T-helper 1 cell treated with Interleukin-12 subunit alpha and Interleukin-12 subunit beta and Interleukin-4 antibody, amounts not matched to agents 30 ng/mL and 1 ng/mL, for 36 hours (primary cell): Measurements from ENCODE around the gene PHF21B. TPM values are rescaled to one million over a fixed set of nuclear protein-coding genes. Genes with fewer than 3 reads are reported as not detected.
"Not testable (repeated sequence)": the region's sequence is repeated elsewhere in the genome, so short reads cannot be mapped to it uniquely, and the experiment has no call there.

ENCODE experiments used
- intact Hi-C: fragments of 100-400 bp; cut with micrococcal nuclease; formaldehyde crosslinking; loops from one replicate; pipeline ENCODE4 v1.15.1; 2024
- total RNA-seq: library from RNA; stranded (reverse); gene quantifications from 2 replicates; pipeline ENCODE4 v1.2.3, GENCODE V29; 2022

PHF21B gene
- 0.51 TPM in 1 of 2 replicates, not detected in the other for total RNA-seq

DNA sequence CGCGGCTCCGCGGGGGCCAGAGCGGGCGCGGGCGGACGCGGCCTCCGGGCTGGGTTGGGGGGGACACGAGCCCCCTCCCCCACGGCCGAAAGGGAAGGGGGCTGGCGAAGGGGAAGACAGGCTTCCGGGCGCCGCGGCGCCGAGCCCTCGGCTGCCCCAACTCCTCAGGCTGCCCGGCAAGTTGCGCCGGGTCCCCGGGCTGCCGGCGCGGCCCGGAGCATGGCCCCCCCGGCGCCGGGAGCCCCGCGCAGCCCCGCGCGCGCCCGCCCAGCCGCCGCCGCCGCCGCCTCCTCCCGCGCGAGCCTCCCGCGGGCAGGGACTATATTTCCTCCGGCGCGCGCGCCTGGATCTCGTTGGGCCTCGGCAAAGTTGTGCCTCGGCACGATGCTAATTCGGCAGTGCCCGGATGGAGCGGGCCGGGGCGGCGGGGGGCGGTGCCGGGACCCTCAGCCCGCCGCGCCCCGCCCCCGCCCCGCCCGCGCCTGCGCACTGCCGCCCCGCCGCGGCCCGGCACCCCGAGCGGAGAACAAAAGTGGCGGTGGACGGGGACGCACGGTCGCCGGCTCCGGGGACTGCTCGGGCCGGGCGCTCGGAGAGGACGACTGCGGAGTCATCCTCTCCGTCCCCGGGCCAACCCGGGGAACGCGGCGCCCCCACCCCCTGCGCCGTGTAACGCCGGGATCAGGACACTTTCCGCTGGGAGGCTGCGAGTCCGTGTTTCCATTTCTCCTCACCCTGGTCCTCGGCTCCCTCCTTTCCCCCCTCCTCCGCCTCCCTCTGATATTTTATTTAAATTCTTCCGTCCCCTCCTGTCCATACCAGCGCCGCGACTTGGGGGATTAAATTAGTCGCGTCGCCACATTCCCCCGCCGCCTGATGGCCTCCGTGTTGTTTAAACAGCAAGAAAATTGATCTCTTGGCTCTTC is at the start of gene PHF21B:
PHF21B (minus strand) TSS at position 400 of the 926 bp plus-strand sequence. CDS start 456 bp downstream, outside the sequence.
- intact Hi-C loops = loop anchor here (10.0 kb wide), 2 partner anchors 755 to 1525 kb away; partner anchors contain the start of gene CELSR1

DNA sequence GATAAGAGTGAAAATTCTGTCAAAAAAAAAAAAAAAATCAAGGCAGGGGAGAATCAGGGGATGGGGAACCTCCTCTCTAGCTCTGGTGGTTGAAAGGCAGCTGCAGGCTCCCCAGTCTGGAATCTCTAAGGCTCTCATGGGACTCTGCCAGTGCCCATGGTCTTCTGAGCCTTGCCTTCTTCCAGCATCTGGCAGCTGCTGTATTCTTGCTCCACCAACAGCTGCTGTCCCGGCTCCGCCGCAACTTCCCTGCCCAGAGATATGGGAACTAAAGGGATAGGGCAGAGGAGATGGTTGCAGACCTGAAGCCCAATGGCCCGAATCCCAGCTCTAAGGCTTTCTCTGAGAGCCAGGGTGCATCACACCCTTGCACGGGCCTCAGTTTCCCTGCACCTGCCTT is 49.5 kb upstream of the PHF21B start:
- intact Hi-C loops = no loop called here

DNA sequence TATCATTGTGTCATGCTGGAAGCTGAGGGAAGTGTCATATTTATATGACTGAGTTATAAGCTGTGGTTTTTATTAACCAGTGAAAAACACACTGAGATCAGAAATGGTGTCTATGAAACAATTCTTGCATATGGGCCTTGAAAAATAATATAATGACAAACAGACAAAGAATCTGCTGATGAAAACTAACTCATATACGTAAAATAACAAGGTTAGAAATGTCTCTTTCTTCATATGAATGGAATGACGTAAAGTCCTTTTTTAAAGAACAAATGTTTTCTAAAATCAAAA is 48.8 kb upstream of the PHF21B start:
- intact Hi-C loops = no loop called here

DNA sequence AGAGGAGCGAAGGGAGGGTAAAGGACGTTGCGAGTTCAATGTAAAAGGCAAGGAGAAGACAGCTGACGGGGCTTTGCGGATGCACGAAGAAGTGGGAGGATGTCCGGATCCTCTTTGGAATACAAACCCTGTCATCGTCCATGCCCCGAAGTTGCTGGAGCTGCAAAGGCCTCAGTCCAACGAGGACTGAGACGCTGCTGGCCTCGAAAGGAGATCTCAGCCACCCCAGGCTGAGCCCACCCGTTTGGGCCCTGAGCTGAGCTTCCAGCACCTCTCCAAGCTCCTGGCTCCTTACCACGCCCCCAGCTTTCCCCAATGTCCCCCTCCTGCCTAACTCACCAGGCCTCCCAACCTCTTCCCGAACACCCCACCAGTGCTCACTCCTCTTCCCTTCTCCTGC is 46.1 kb upstream of the PHF21B start:
- intact Hi-C loops = no loop called here

DNA sequence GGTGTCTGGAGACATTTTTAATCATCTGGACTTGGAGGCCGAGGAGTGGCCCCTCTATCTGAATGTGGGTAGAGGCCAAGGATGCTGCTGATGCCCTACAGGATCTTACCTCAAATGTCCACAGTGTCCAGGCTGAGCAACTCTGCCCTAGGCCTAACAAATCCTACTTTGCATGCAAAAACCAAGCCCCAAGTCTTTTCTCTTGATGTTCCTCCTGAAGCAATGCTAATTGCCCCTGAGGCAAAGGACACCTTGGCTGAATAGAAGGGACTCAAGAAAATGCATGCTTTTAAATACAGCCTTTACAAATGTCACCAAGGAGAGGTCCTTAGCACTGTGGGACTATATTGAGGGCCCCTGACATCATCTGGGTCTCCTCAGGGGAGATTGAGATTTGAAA is 43.8 kb upstream of the PHF21B start:
- intact Hi-C loops = no loop called here

DNA sequence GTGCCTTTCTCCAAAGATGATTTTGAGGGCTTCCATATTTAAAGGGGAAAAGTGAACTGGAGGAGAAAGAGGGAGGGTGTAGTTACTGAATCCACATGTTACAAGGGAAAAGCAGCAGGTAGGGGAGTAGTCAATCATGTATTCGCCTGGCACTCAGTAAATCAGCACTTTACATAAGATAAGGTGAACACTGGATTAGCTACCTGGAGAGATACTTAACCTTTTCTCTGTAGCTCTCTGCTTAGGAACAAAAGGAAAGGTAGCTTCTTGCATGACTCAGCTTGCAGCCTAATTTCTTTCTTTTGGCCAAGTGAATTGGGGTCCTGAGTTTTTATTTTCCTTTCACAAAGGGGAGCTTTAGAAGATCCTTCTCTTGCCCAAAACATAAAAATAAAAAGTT is 43.3 kb upstream of the PHF21B start:
- intact Hi-C loops = no loop called here

DNA sequence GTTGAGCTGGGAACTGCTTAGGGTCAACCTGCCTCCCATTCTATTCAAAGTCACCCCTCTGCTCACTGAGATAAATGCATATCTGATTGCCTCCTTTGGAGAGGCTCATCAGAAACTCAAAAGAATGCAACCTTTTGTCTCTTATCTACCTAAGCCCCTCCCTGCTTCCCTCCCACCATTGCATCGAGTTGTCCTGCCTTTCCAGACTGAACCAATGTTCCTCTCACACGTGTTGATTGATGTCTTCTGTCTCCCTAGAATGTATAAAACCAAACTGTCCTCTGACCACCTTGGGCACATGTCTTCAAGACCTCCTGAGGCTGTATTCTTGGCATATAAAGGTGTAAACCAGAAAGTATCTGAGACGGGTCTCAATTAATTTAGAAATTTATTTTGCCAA is 42.9 kb upstream of the PHF21B start:
- intact Hi-C loops = not testable (repeated sequence)

DNA sequence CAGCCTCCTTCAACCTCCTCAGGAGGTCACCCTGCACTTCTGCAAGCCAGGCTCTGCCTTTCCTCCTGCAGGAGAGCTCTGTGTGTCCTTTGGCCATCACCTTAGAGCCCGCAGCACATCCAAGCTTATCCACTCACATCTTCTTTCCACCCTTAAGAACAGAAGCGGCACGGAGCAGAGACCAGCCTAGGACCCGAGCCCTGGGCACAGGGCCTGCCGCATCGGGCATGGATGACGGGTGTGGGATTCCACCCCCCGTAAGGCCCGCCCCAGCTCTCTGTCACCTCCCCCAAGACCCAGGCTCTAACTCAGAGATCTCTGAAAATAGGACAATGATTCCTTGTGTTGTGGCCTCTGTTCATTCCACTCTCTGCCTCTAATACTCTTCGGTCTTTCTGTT is 42.1 kb upstream of the PHF21B start:
- intact Hi-C loops = no loop called here

DNA sequence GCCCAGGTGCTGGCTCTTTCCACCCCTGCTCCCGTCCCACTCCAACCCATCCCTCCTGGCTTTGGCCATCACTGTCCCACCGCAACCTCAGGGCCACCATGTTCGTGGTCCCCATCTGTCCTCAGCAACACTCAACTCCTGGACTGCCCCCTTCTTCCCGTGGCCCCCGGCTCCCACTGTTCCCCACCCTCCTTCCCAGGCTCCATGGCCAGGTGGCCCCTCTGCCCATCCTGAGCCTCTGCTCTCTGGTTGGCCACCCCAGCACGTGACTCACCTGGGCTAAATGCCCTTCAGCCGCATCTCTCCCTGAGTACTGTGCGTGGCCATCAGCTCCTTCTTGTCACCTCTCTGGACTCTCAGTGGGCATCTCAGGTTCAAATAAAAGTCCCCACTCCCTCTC is 41.6 kb upstream of the PHF21B start:
- intact Hi-C loops = no loop called here

DNA sequence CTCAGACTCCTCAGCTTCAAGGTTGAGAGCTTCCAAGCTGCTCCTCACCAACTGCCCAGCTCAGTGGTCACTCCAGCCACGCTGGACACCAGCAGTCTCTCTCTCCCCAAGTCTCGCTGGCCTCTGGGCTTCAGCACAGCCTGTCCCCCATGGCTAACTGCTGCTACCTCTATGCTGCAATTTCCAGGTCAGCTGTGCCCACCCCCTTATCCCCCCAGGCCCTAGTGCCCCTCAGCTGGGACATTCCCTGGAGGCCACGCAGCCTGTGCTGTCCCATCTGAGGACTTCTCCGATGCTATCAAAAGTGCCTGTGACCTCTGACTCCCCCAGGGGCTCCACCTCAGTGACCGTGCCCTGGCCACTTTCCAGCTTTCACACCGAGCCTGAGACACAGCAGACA is 37.5 kb upstream of the PHF21B start:
- intact Hi-C loops = loop anchor here (10.0 kb wide), 1 partner anchor 408 kb away; no protein-coding TSS in a partner anchor

DNA sequence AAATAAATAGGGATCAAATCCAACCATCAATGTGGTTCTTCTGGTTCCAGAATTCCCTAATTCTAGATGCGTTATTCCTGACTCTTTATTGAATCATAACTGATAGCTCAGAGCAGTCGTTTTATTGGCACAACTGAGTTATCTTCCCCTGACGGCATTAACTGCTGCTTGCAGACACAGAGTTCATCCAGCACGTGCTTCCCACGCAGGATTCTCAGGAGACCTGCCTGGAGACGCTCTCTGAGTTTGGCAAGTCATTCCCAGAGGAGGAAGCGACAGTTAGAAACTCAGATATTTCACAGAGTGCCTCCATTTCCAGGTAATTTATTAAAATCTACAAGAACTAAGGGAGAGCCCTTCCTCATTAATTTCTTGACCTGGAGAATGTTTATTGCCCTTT is 35.4 kb upstream of the PHF21B start:
- intact Hi-C loops = loop anchor here (10.0 kb wide), 1 partner anchor 410 kb away; no protein-coding TSS in a partner anchor

DNA sequence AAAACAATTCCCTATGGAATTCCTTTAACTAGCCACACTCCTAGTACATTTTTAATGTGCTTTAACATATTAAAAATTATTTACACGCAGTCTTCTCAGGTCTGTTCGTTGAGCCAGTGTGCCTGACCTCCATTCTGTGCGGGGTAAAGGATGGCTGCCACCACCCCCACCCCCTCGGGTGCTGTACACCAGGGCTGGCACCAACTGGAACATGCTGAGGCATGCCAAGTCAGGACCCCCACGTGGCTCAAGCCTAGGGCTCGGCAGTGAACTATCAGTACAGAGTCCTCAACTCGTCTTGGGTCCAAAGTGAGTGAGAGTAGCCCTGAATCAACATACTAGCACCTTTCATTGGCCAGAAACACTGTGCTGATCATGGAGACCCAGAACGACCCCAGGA is 32.5 kb upstream of the PHF21B start:
- intact Hi-C loops = loop anchor here (10.0 kb wide), 1 partner anchor 413 kb away; no protein-coding TSS in a partner anchor

DNA sequence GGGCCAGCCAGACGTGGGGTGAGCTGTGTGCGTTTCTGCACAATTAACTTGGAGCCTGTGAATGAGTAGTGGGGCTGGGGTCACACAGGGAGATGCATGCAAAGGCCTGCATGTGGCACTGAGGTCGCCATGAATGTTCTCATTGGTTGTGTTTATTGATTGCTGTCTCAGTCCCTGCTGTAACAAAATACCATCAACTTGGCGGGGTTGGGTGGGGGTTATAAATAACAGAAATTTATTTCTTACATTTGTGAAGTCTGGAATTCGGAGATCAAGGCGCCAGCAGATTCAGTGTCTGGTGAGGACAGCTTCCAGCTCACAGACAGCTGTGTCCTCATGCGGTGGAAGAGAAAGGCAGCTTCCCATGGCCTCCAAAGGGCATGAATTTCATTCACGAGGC is 29.3 kb upstream of the PHF21B start:
- intact Hi-C loops = no loop called here

DNA sequence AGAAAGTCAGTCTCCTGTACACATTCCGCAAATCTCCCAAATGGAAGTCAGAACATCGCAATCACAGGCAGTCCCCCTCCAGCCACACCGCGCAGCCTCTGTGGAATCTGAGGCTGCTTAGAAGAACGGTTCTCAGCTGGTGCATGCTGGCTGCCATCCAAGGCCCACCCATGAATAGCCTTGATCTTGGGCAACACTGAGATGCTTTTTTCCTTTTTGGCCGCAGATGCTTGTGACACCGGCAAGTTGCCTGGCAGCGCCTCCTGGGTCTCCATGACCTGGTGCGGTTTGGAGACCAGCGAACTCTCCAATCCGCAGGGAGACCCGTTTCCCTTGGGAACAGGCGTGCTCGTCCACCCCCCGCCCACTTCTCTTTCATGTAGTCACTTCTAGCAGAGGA is 26.3 kb upstream of the PHF21B start:
- intact Hi-C loops = no loop called here

DNA sequence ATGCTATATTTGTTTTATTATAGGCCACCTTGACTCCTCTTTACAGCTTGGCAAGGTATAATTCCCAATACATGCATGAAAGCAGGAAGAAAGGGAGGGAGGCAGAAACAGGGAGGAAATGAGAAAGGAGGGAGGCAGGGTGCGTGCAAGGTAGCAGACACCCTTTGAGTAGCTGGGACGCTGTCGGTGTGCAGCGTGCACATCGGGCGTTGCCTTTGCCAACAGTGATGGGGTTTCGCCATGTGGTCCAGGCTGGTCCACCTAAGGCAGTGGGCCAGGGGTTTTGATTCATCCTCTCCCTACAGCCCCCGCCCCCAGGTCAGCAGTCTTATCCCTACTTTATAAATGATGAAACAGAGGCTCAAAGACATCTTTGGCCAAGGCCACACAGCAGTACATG is 25.0 kb upstream of the PHF21B start:
- intact Hi-C loops = no loop called here

DNA sequence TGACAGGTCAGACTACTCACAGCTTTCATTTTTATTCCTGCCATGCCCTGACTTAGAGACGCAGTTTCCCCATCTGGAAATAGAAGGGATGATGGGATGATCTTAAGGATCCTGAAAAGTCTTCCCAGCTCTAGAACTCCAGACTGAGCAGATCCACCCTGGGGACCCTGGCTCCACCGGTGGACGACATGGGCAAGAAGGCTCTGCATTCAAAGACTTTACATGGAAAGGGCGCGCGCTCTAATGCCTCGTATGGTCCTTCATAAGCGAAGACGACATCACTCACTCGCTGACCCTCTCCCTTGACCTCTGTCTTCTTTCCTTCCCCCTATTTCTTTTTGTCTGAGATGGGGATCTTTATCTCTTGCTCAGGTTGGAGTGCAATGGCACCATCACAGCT is 24.4 kb upstream of the PHF21B start:
- intact Hi-C loops = no loop called here

DNA sequence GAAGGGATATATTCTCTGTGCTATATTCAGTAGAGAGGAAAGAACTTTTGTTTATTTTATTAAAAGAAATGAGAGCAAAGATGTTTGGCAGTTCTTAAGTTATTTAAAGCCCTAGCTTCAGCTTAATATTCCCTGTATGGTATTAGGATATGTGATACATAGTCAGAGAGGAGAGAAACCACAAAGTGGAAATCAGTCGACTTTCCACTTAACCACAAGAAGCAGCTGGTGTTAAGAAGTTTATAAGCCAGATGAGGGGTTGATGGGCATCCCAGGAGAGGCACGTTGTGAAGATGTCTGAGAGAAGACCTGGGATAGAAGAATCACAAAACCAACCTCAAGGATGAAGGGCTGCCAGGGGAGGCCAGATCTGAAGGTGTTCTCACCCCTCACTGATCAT is 23.3 kb upstream of the PHF21B start:
- intact Hi-C loops = no loop called here

DNA sequence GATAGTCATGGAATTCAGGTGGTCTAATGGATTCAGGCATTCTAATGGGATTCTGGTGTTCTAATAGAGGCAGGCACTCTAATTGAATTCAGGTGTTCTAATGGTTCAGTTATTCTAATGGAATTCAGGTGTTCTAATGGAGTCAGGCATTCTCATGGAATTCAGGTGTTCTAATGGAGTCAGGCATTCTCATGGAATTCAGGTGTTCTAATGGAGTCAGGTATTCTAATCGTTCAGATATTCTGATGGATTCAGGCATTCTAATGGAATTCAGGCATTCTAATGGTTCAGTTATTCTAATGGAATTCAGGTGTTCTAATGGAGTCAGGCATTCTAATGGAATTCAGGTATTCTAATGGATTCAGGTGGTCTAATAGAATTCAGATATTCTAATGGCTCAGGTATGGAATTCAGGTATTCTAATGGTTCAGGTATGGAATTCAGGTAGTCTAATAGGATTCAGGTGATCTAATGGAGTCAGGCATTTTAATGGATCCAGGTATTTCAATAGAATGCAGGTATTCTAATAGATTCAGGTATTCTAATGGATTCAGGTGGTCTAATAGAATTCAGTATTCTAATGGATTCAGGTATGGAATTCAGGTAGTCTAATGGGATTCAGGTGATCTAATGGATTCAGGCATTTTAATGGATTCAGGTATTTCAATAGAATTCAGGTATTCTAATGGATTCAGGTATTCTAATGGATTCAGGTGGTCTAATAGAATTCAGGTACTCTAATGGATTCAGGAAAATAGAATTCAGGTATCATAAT is 22.0 kb upstream of the PHF21B start:
- intact Hi-C loops = no loop called here

DNA sequence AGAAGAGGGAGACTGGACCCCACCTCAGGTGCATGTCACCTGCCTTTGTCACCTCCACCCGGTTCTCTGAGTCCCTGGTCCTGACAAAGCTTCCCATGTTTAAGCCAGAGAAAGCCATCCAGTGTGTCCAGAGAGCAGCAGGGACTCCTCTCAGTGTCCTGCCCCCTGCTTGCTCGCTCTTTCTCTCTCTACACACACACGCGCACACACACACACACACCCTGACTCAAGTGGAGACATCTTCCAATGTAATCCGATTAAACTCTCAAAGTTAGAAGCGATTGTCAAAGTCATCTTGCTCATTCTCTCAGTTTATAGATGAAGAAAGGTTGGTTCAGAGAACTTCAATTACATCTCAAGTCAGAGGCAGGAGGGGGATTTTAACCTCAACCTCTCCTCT is 19.7 kb upstream of the PHF21B start:
- intact Hi-C loops = no loop called here

DNA sequence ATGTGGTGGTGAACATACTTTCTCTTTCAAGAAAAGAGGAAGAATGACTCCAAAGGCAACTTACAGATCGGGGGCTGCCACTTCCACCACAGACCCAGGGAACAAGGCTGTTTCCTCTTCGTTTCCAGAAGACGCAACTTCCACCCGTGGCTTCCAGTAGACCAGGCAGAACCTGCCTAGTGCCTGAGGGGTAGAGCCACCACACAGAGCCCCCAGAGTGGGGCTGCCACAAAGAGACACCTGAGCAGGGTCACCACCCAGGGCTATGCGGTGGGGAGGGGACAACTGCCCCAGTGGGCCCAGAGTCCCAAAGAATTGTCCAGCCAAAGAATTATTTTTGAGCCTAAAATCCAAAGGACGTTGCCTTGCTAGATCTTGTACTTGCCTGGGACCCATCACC is 16.7 kb upstream of the PHF21B start:
- intact Hi-C loops = no loop called here

DNA sequence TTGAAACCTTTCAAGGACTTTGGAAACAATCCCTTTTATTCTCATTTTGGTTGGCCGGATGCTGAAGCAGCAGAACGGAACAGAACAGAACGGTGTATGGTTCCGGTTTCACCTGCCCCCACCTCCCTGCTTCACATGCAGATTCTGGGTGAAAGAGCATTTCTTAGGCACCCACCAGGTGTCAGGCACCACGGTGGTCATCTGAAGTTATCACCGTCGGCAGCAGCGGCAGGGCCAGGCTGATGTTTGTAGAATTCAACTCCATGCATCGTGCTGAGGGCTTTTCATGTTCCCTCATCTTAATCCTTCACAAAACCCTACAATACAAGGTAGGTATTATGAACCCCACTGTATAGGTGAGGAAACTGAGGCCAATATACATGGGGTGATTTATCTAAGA is 13.6 kb upstream of the PHF21B start:
- intact Hi-C loops = no loop called here

DNA sequence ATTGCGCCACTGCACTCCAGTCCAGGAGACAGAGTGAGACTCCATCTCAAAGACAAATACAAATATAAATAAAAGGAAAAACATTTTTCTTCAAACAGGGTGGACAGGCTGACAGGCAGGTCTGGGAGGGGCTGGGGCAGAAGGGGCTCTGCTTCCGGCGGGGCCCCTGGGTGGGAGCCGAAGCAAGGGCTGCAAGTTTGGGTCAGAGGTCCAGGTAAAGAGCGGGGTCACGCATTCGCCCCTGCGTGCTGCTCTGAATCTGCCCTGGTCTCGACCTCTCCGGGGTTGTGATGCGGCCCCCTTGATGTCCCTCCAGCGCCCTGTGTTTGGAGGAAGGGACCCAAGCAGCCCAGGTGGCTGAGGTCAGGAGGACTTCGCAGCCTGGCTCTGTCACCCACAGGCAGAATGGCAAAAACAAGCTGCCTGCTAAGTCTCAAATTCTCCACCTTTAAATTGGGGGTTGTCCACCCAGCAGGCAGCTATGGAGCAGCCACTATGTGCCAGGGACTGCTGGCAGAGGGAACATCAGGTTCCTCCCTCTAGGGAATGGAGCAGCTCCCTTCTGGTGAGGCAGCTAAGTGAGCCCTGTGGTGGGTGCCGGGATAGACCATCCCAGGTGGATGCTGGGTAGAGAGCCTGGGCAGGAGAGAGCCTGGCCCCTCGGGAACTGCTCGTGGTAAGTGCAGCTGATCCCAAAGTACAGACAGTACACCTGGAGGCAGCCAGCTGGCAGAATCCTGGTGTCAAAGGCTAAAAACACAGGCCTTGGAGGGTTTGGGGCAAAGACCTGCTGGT is 10.3 kb upstream of the PHF21B start:
- intact Hi-C loops = no loop called here
